Activated effector memory CD4-positive, alpha-beta T cell treated with anti-CD3 and anti-CD28 coated beads, Interleukin-2, amount 50 U/mL, for 16 hours (primary cell): ENCODE results near the gene HDAC4.

Source experiments
- DNase-seq: peaks from one replicate; pipeline ENCODE4 v3.0.0-alpha.2; 2020

The HDAC4 gene

DNA sequence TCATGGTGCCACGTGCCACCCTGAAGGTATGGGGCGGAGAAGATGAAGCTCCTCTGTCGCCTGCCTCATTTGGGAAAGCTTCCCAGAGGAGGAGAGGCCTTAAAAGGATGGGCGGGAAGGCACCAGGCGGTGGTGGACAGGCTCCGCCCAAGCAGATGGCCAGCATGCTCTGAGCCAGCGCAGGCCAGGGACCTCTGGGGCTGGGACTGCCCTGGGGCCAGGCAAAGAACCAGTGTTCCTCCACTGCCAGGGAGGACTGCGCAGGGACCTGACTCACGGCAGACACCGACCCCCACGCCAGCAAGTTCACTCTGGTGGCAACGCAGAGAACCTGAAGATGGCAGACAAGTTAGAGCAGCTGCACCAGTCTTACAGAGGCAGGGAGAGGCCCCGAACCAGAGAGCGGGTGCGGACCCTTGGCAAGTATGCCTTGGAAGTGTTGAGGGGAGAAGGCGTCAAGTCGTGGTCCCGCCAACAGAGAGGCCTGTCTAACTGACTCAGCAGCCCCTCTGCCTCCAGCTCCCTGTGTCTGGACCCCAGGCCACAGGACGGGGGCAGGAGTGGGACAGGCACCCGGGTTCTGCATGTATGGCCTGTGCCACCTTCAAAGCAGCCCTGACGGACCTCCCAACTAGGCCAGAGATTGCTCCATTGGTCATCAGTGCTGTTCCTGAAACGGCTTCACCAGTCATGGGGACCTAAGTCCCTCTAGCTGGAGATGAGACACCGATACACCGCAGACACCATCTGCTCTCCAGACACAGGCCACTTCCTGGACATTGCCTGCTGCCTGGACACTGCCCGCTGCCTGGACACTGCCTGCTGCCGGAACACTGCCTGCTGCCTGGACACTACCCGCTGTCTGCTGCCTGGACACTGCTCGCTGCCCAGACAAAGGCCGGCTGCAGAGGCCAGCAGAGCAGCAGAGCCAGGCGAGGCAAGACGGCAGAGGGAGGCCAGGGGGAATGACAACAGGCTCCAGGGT, 124.7 kb downstream of the HDAC4 start:
- no peak for DNase-seq

DNA sequence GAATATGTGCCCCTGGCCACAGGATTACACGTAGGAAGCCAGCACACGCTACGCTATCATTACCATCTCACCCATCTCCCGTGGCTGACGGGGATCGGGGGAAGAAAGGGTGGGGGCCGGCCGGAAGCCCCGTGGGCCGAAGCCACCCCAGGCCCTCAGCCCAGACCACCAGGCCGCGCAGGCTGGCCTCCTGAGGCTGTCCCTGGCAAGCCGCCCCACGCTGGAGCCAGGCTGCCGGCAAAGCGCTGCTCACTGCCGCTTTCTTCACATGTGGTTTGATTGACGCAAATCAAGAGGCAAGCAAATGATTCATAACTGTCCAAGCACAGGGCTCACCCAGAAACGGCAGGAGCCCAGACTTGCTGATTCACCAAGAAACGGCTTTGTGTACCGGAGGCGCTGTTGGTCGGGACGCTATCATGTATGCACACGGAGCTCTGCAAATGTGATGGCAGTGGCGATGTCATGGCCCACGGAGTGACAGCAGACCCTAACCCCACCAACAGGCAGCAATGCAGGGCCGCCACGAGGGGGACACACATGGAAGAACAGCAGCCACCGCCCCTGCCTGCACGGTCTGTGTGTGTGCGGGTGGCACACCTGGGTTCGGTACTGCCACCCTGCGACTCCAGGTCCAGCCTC, 125.7 kb downstream of the HDAC4 start:
- peak; percentile 93 for DNase-seq

DNA sequence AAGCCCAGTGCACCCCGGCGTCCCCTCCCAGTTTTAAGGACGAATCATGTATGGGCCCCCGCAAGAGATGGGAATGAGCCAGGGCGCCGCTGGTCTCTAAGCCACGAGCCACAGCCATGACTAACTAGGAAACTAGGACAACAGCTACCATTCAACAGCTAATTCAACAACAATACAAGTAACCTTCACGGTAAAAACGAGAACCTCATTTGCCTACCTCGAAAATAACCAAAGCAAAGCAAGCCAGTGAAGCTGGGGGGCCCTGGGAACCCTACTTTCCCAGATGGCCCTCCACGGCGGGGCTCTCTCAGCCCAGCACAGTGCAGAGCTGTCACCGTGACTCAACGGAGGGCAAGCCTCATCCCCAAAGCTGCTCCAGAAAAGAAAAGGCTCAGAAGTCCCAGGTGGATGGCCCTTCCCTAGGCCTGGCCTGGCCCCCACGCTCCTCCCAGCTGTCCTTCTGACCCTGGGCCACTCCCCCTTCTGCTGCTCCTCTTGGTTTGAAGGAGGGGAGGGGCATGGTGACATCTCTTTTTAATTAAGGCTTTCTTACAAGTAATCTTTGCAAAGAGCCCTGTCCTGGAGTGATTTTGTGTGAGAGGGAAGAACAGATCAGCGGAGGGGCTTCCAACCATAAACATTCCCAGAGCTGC, 126.3 kb downstream of the HDAC4 start:
- DNase-seq, result no peak

DNA sequence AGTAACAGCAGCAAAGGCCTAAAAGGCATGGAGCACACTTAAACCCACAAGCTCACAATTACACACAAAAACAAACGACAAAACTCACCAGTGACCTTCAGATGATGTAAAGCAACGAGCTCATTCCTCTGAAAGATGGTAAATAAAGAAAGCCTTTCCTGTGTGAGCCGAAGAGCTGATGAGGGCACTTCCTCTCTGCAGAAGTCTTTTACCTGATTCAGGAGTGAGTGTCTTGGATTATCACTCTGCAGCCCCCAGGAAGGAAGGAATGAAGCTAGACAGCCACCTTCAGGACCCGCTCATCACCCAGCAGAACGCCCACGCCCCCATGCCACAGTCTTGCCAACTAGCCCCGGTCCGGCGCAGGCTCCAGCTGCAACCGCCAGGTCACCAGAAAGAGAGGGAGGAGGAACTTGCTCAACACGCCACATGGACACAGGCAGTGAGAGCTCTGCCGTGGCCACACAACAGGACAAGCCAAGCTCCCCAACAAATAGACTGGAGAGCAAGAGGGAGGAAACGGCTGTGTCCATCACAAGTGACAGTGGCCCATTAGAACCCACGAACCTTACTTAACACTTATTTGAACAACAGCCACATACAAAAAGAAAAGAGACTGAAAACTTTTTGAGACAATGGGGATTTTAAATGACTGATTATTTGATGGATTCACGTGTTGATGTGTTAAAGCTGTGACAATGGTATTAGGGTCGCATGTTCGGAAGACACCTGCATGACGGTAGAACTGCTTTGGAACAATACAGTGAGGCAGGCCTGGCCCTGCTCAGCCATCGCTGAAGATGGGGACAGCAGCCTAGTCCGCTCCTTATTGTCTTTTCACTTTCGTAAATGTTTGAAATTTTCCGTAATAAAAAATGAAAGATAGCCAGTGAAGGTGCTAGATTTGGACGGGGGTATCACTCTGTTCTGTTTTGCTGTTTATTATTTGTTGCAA, 127.3 kb downstream of the HDAC4 start:
- DNase-seq, result no peak

DNA sequence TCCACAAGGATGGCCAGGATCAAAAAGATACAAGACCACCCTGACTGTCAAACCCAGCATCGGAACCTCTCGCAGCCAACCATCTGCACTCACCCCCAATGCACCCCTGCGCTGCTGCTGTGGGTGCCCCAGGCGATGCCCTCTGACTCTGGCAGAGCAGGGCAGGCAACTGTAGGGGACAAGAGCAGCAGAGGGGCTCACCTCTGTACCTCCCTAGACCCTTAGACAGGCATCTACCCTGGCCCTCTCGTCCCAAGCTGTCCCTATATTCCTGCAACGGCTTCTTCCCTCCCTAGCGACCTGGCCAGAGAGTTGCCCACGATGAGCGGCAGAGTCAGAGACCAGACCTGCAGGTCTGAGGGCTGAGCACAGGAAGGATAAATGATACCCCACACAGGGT, 128.2 kb downstream of the HDAC4 start:
- no peak for DNase-seq

DNA sequence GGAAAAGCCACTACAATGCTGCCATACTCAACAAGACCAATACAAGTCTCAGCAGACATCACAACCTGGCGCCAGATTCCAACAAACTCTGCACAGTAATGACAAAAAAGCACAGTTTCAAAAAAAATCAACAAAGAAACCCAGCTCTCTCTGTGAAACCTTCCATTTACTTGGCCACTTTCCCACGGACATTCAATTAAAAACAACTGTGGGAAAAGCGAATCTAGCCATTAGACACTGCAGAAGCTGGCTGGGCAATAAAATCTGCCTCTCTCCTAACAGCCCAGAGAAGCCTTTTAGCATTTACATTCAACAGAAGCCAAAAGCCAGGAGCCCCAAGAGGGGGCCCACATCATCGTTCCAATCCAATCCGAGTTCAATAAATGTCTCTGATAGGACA, 128.9 kb downstream of the HDAC4 start:
- no peak for DNase-seq

DNA sequence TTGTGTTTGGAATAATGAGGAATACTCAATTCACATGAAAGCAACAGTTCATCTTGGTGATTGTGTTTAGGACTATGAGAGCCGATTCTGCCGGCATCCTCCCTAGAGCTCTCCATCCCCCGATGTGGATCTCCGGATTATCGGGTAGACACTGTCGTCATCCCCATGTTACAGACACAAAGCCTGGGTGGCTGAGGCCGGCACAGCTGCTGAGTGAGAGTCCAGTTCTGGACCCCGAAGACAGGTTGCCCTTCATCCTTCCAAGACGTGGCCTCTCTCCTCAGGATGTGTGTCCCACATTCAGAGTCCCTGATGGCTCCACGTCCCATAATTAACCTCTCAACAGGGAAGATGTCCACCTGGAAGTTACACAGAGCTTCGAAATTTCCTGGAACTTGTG, 129.3 kb downstream of the HDAC4 start:
- DNase-seq, result no peak

DNA sequence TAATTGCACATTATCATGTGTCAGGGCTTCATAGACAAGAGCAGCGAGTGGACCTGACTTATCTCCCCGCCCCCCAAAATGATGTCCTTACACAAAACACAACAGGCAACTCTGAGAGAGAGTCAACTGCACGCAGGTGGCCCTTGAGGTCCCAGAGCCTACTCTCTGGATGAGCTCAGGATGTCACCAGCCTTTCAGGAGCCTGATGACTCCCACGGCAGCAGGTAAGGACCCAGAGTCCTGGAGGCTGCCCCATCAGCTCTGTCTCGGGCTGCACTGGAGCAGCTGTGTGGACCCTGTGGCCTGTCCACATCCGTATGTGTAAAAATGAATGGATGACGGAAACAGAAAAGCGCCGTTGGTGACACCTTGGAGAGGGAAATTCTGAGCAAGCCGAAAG, 130.9 kb downstream of the HDAC4 start:
- DNase-seq, result no peak

DNA sequence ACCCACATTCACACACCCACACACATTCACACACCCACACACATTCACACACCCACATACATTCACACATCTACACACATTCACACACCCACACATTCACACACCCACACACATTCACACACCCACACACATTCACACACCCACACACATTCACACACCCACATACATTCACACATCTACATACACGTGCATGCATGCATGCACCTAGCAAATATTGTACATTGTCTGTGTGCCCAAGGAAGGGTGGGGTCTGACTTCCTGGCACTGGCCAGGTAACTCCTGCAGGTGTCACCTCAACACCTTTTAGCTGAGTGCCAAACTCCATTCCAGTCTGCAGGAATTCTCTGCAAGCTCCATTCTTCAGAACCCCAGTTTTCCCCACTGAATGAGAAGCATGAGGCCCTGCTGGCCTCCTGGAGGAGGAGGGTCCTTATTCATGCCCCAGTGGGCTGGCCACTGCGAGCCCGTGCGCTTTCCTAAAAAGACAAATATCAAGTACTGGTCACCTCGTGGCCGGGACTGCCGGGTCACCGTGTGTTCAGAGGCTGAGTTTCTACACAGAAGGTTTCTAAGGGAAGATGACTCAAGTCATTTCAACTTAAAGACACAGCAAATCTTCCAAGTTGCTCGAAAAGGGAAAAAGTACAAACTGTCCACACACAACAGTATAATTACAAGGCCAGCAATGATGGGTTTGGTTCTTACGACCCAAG, 131.5 kb downstream of the HDAC4 start:
- DNase-seq, result no peak

DNA sequence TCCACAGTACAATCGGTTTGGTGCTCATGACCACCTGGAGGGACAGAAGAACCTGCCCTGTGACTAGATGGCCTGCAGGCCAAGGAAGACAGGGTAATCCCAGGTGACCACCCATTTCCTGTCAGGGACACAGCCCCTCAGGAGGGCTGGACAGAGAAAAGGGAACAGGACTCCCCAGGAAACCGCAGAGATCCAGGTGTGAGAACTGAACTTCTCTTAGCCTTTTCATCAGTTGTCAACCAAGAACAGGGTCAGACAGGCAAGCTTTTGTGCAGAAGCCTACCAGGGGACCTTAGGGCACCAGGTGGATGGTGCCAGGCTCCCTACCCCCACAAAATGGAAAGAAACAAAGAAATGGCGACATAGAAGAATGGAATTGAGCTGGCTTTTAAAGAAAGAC, 132.3 kb downstream of the HDAC4 start:
- DNase-seq, result no peak

DNA sequence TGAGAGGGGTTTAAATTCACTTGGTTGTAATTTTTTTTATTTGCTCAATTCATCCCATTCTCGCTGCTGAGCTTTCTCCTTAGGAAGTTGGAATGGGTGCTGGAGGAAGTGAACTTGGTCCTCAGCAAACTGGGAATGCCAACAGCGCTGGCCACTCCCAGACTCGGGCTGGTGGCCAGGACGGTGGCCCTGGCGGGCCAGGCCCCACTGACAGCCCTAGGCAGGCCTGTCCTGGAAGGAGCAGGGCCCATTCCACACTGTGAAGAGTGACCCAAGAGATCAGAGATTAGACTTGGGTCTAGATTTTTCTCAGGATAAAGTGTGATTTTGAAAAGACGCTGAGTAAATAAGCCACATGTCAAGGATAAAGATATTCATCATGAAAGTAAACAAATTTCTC, 132.7 kb downstream of the HDAC4 start:
- DNase-seq, result no peak

DNA sequence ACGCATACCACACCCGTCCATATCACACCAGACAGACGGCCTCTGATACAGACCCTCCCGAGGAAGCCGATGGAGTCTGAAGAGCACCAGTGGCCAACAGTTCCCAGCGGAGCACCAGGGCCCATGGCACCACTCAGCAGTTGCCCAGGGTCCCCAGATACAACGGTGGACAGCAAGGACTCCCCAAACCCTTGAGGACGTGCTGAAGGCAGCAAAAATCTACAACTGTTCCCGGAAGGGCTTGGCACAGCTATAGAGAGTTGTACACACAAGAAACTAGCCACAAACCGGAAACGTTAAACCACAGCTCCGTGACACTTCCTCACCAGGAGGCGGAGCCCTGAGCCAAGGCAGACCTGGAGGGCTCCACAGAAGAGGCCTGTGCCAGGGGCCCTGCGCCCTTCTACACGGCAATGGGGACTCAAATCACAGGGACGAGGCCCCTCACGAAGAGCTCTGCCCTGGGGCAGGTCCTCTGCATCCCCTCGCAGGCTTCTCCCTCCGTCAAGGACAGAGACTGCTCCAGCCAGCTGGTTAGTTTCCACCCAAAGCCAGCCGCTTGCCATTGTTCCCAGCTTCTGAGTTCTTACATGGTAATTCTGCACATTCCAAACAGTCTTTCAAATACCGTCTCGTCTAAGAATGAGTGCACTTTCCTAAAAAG, 133.4 kb downstream of the HDAC4 start:
- peak; percentile 96 for DNase-seq

DNA sequence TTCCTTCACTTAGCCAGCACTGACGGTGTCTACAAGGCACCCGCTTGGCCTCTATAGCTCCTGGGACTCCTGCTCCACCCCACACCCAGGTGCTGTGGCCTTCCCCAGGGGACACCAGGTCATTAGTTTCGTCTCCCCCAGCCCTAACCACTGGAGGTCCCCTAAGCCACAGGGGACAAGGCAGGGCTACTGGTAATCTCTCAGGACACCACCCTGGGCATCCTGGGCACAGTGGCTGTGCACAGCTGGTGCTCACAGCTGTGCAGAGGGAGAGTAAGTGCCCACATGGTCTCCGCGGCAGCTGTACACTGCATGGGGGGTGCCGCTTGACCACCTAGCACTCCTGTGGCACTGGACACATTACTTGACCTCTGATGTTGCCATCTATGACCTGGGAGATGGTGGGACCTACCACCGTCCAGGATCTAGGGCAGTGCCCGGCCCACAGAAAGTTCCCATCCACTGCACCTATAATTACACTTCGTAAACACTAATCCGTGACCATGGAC, 134.0 kb downstream of the HDAC4 start:
- DNase-seq, result no peak

DNA sequence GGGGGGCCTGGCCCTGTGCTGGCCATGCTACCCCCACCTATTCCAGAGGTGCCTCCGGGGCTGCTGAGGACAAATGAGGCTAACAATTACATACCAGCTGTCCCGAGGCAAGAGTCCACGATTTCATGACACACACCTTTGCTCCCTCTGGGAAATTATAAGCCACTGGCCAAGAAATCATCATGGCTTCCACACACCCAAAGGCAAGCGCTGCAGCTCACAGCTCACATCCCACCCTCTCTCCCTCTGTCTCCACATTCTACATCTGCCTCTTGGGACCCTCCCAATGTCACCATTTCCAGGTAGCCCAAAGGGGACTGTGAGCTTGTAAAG, 134.4 kb downstream of the HDAC4 start:
- DNase-seq, result no peak

DNA sequence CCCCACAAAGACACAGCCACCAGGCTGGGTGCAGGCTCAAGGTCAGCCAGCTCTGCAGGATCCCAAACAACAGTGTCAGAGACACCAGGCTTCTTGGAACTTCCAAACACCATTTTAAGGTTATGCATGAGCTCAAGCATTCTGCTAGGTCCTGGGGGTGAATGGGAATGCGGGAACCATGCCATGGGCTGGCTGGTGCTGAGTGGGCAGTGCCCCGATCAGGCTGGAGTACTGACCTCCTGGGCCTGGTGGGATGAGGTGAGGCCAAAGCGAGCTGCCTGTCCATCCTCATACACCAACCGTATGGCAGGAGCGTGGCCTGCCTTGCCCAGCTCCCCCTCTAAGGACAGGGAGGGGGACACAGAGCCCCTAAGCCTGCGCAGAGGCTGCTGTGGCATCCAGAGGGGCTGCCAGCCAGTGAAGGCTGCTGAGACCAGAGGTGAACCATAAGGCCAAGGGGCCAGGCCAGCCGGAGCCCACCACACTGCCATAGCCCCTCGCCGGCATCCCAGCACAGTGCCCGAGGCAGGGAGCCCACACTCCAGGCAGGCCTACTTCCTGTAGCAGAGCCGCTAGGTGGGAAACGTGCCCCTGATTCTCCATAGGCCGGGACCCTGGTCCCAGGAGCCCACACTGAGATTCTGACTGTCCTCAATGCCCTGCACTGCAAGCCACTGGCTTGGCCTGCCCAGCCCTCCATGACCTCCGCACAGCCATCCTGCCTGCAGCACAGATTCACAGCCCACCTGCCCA, 135.0 kb downstream of the HDAC4 start:
- DNase-seq, result no peak

DNA sequence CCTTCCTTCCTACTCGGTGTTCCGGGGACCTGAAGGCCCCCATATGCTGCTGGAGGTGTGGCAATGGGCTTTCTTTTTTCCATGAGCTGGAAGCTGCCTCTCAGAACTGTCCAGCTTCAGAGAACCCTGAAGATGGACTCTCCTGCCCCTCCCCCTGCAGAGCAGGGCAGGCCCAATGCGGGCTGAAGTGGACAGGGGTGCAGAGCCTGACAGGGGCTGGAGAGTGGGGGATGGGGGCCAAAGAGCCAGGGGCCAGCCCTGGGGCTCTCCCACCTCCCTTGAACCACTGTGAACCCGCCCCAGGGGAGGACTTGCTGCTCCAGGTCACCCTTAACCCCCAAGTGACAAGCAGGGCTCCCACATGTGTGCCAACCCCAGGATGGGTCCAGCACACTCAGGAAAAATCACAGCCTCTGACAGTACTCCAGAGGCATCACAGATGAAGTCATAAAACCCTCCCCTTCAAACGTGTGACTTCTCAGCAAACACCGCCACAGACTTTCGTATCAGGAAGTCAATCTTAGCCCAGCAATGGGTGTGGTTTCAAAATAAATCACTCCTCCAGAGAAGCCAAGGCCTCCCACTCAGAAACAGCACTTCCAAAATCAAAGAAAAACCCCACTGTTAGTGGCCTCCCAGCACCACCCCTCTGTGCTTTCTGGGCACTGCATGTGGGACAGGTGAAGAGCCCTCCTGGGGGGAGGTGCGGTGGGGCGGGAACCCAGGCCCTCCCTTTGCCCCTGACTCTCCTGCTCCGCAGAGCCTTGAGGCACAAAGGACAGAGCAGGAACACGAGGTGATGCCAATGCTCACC, 135.8 kb downstream of the HDAC4 start:
- peak; percentile 85 for DNase-seq

DNA sequence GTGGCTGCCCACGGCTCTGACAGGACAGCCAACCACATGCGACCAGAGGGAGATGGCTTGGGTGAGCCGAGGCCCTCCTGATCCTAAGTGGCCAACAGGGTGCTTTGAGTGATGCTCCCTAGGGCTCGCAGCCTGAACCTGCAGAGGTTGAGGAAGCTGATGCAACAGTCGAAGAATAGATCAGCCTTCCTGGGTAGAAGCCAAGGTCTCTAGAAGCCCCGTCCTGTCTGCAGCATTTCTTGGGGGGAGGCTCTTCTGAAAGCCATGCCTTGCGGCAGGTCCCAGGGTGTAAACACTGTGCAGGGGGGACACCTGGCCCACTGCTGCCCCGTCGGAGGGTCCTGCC, 136.4 kb downstream of the HDAC4 start:
- DNase-seq, result peak; percentile 69

DNA sequence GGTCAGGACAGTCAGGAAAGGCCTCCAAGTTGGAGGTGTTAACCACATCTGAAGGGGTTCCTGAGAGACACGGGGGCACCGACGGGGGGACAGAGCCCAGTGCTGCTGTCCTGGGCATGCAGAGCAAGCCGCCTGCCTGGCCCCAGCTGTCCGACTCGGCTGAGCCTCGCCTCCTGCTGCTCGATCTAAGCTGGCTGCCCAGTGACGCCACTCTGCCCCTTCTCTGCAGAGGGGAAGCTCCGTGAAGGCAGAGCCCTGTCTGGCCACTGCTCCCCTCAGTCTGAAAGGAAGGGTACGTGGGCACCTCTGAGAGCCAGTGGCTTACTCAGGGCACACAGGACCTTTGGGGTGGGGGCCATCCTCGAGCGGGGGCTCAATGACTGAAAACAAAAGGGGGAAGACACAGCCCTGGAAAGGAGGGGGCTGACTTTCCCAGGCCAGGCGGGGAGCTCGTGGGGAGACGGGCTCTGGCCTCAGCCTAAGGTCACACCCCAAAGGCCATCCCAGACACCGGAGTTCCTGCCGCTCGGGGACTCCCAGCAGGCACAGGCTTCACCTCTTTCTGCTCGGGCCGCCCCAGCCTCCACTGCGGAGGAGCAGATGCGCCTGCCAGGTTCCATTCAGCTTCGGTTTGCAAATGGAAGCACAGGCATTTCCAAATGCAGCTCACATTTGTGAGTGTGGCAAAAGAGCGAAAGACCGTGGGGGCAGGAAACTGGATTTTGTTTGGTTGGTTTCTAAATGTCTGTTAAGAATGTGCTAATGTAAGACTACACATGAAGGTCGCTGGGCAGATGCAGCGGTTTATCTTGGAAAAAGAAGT, 136.9 kb downstream of the HDAC4 start:
- DNase-seq, result peak; percentile 62

DNA sequence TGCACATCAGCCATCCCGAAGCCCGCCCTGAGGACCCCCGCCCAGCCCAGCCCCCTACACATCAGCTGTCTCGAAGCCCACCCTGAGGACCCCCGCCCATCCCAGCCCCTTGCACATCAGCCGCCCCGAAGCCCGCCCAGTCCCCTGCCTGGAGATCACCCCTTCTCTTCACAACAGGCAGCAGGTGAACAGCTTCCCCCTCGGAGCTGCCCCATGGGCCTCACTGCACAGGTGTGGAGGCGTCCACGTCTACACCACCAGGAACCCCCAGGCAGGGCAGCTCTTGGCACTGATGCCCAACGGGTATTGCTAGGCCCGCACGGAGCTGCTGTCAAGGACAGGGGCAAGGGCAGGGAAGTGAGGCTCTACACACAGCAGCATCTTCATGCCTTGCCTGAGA, 137.6 kb downstream of the HDAC4 start:
- no peak for DNase-seq
